Vagina (tissue), 2 donors: ENCODE measurements around the gene ACOXL.

Source experiments
- CTCF ChIP-seq, 3 experiments: fragments of 450-650 bp in 2 of 3; fragments of 200-600 bp in 1 of 3; sonication (generic) in 1 of 3; IDR thresholded peaks; one replicate each; pipeline ENCODE4 v1.5.1; 2017 to 2019; ENCODE audit warnings: antibody characterized with exemption in 3 of 3, mild to moderate bottlenecking in 2 of 3, moderate library complexity in 2 of 3
- POLR2A ChIP-seq, 2 donors: fragments of 450-650 bp; IDR thresholded peaks; one replicate each; pipeline ENCODE4 v1.6.1; 2017; ENCODE audit warnings: antibody characterized with exemption in 2 of 2, mild to moderate bottlenecking in 2 of 2, moderate library complexity in 2 of 2
- POLR2AphosphoS5 ChIP-seq, 2 donors: sonication (generic); formaldehyde crosslinking; IDR thresholded peaks; one replicate each; pipeline ENCODE4 v1.9.0; 2017; ENCODE audit warnings: antibody characterized with exemption in 2 of 2, mild to moderate bottlenecking in 2 of 2, low read depth in 1 of 2; ENCODE audit not compliant: insufficient read depth in 1 of 2

DNA sequence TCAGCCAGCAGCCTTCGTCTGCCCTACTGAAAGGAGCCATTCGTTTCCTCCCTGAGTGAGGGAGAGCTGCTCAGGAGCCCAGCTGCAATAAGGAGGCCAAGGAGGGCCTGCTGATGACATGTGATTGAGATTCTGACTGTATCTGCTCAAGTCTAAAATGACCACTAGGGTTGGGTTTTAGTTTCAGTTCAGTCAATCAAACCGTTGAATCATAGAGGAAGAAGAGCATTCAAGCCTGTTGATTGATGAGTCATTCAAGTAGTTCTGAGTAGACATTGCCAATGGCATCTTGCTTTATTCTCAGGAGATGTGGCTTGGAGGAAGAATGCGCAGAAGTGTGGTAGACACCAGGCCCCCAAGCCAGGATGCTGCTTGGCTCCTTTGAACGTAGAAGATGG, 368.4 kb downstream of the ACOXL start:
- TF ChIP-seq CTCF (IDR thresholded peaks at IDR 0.05) (no peak), POLR2AphosphoS5 (IDR thresholded peaks at IDR 0.05; ENCODE audit: insufficient read depth in 1 of 2, low read depth in 1 of 2) (no peak), POLR2A (IDR thresholded peaks at IDR 0.05) (no peak)
